ENCODE data around the gene CPXM2. TPM values are rescaled to one million over a fixed set of nuclear protein-coding genes. Genes with fewer than 3 reads are reported as not detected.

CPXM2 gene
- total RNA-seq, 1 experiment from 2014 or later: not detected

DNA sequence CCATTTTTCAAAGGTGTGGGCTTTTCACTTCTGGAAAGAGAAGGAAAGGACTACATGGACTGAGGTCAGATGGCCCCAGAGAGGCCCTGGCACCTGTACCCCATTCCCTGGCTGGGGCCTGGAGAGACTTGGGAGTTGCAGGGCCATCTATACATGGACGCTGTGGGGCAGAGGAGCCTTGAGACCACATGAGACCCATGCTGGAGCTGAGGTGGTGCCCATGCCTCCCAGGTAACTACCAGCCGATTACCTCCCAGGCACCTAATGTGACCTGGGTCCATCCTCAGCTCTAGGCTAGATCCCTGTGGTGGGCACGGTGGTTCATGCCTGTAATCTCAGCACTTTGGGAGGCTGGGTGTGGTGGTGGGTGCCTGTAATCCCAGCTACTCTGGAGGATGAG lies 144.2 kb downstream of the CPXM2 start:
- Mint-ChIP-seq H3K4me1 (ENCODE audit: low read depth, unreplicated experiment) (no peaks in the 10 kb centered on the region), H3K4me3 (ENCODE audit: low read depth, unreplicated experiment) (no peak overlapping the region), H3K36me3 (ENCODE audit: insufficient read depth, unreplicated experiment) (no peaks in the 10 kb centered on the region), H3K27me3 (ENCODE audit: unreplicated experiment) (peaks cover 70% of the 10 kb centered on the region), H3K9me3 (ENCODE audit: low read depth, unreplicated experiment) (no peaks in the 10 kb centered on the region), H3K27ac (ENCODE audit: unreplicated experiment) (no peak overlapping the region)
- no peak for DNase-seq
- TF ChIP-seq CTCF (IDR thresholded peaks at IDR 0.05; ENCODE audit: unreplicated experiment): no peak
- CTCF ChIA-PET: no interaction called here
- intact Hi-C loops (cut with micrococcal nuclease; ENCODE audit: unreplicated experiment): no loop called here
- BruUV-seq (replicated peaks): no TSS peak

DNA sequence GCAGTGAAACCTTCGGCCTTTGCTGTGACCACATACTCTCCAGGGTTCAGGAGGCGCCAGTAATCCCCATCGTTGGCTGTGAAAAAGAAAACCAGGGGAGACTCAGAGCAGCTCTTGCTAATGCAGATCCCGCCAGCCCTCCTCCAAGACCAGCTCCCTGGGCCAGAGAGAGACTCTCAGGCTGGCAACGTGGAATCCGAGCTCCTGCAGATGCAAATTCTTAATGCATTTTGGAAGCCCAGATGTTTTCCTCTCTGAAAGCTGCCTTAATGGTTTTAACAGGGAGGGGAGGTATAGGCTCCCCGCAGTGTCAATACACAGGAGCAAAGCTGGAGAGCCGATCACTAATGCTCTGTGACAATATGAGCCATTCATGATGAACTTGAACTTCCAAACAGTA lies 144.7 kb downstream of the CPXM2 start:
- H3K9me3 Mint-ChIP-seq (ENCODE audit: low read depth, unreplicated experiment): no peaks in the 10 kb centered on the region
- CTCF ChIA-PET: no interaction called here

DNA sequence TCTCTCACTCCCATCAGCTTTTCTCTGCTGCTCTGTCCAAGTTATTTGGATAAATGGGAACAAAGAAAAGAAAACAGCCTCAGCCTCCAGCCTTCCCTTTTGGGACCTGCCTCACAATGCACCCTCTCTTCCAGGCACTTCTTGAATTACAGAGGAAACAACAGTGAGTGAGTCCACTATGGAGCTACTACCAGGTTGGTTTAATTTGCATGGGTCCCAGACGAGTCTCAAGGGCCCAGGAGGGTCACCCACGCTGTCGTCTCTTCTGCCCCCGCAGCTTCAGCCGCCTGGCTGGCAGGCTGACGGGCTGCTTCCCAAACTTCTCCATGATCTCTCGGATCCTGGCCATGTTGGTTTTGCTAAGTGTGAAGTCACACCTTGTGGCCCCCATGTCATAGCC lies 145.1 kb downstream of the CPXM2 start:
- CTCF ChIA-PET: no interaction called here
- no peaks in the 10 kb centered on the region for H3K4me1 Mint-ChIP-seq (ENCODE audit: low read depth, unreplicated experiment)
- no TSS peak for BruUV-seq (replicated peaks)
- H3K27ac Mint-ChIP-seq (ENCODE audit: unreplicated experiment): no peak overlapping the region
- DNase-seq: no peak
- H3K9me3 Mint-ChIP-seq (ENCODE audit: low read depth, unreplicated experiment): no peaks in the 10 kb centered on the region
- peaks cover 69% of the 10 kb centered on the region for H3K27me3 Mint-ChIP-seq (ENCODE audit: unreplicated experiment)
- no peaks in the 10 kb centered on the region for H3K36me3 Mint-ChIP-seq (ENCODE audit: insufficient read depth, unreplicated experiment)
- intact Hi-C loops (cut with micrococcal nuclease; ENCODE audit: unreplicated experiment): no loop called here
- H3K4me3 Mint-ChIP-seq (ENCODE audit: low read depth, unreplicated experiment): no peak overlapping the region
- TF ChIP-seq CTCF (IDR thresholded peaks at IDR 0.05; ENCODE audit: unreplicated experiment): no peak

More for the DNA sequence above, 144.7 kb downstream of the CPXM2 start:
- no peak for TF ChIP-seq CTCF (IDR thresholded peaks at IDR 0.05; ENCODE audit: unreplicated experiment)
- Mint-ChIP-seq H3K27me3 (ENCODE audit: unreplicated experiment) (peaks cover 68% of the 10 kb centered on the region), H3K4me3 (ENCODE audit: low read depth, unreplicated experiment) (no peak overlapping the region), H3K4me1 (ENCODE audit: low read depth, unreplicated experiment) (no peaks in the 10 kb centered on the region), H3K27ac (ENCODE audit: unreplicated experiment) (no peak overlapping the region), H3K36me3 (ENCODE audit: insufficient read depth, unreplicated experiment) (no peaks in the 10 kb centered on the region)
- intact Hi-C loops (cut with micrococcal nuclease; ENCODE audit: unreplicated experiment): no loop called here
- BruUV-seq (replicated peaks): no TSS peak
- DNase-seq: no peak

DNA sequence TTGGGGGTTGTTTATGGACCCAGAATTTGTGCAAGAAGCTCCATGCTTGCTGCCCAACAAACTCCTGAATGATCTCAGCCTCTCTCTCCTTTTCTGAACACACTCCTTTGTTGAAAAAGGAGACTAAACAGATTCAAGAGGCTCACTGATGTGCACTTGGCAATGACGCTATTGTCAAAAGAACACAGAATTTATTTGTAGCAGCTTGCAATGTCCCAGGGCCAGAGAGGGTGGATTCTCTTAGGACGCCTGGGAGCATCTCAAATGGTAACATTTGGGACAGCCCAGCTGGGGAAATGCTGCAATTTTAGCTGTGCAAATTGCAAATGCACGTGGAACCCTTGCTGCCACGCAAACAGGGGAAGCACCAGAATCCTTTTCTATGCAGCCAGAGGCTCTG lies 145.5 kb downstream of the CPXM2 start:
- H3K9me3 Mint-ChIP-seq (ENCODE audit: low read depth, unreplicated experiment): no peaks in the 10 kb centered on the region
- intact Hi-C loops (cut with micrococcal nuclease; ENCODE audit: unreplicated experiment): no loop called here
- peaks cover 69% of the 10 kb centered on the region for H3K27me3 Mint-ChIP-seq (ENCODE audit: unreplicated experiment)
- H3K4me1 Mint-ChIP-seq (ENCODE audit: low read depth, unreplicated experiment): no peaks in the 10 kb centered on the region
- no peak for DNase-seq
- H3K27ac Mint-ChIP-seq (ENCODE audit: unreplicated experiment): no peak overlapping the region
- CTCF ChIA-PET: no interaction called here
- BruUV-seq (replicated peaks): no TSS peak
- H3K36me3 Mint-ChIP-seq (ENCODE audit: insufficient read depth, unreplicated experiment): no peaks in the 10 kb centered on the region
- H3K4me3 Mint-ChIP-seq (ENCODE audit: low read depth, unreplicated experiment): no peak overlapping the region
- no peak for TF ChIP-seq CTCF (IDR thresholded peaks at IDR 0.05; ENCODE audit: unreplicated experiment)

DNA sequence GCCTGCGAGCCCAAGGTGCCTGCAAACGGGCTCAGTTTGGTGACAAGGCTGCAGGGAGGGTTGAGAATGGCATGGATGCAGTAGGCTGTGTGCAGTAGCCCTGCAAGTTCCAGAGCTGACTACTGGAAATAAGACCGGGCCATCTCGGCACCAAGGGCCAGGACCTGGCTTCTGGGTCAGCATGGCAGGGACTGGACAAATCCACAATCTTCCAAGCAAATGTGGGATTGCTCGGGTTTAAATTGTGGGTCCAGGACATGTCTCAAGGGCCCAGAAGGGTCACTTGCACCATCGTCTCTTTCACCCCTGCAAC lies 147.4 kb downstream of the CPXM2 start:
- DNase-seq: no peak
- TF ChIP-seq CTCF (IDR thresholded peaks at IDR 0.05; ENCODE audit: unreplicated experiment): no peak
- Mint-ChIP-seq H3K9me3 (ENCODE audit: low read depth, unreplicated experiment) (no peaks in the 10 kb centered on the region), H3K4me1 (ENCODE audit: low read depth, unreplicated experiment) (no peaks in the 10 kb centered on the region), H3K4me3 (ENCODE audit: low read depth, unreplicated experiment) (no peak overlapping the region), H3K27me3 (ENCODE audit: unreplicated experiment) (peaks cover 54% of the 10 kb centered on the region), H3K27ac (ENCODE audit: unreplicated experiment) (no peak overlapping the region), H3K36me3 (ENCODE audit: insufficient read depth, unreplicated experiment) (no peaks in the 10 kb centered on the region)
- CTCF ChIA-PET: no interaction called here
- BruUV-seq (replicated peaks): no TSS peak
- intact Hi-C loops (cut with micrococcal nuclease; ENCODE audit: unreplicated experiment): no loop called here

All from Calu3 (cell line).